DMS53 (cell line): Measurements from ENCODE around the gene ATP7A.

Experiments used
- DNase-seq: peaks from one replicate; lab custom pipeline; 2025; lab: John Stamatoyannopoulos, UW

The ATP7A gene

DNA sequence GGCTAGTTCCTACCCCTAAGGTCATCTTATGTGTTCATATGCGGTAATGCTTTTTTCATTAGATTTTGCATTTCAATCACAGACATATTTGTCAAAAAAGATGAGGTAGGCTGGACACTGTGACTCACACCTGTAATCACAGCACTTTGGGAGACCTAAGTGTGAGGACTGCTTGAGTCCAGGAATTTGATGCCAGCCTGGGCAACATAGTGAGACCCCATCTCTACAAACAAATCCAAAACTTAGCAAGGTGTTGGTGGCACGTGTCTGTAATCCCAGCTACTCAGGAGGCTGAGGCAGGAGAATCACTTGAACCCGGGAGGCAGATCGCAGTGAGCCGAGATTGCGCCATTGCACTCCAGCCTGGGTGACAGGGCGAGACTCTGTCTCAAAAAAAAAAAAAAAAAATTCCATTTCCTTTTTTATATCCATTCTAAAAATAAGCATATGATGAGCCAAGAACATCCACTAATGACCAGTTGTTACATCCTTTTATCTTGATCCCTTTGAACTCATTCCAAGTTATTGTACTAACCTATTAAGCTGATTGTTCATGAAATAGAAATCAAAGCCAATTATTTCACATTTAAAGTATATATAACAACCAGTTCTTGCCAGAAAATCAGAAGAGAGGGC, 35.5 kb downstream of the ATP7A start:
- DNase-seq = no peak

DNA sequence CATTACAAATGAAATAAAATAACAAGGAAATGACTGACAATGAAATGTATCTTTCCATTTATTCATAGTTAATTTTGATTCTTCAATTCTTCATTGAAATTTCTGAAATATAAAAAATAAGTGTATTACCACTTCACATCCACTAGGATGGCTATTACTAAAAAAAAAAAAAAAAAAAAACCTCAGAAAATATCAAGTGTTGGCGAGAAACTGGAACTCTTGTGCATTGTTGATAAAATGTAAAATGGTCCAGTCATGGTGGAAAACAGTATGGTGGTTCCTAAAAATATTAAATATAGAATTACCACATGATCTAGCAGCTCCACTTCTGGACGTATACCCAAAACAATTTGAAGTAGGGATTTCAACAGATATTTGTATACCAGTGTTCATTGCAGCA, 36.1 kb downstream of the ATP7A start:
- DNase-seq = no peak

DNA sequence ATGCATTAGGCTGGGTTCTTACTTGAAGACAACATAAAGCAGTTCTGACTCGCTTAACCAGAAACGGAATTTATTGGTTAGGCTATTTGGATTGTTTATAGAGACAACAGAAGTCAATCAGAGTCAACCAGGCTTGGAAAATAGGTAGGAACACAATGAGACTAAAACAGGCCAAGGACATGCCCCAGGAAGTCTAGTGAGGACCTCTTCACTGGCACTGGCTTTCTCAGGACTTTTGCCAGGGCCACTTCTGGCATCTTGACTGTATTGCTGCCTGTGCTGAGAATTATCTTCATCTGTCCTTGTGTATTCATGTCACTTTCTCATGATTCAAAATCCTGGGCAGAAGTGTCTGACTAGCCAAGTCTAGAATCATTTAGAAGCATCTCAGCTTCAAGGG, 39.3 kb downstream of the ATP7A start:
- no peak for DNase-seq

DNA sequence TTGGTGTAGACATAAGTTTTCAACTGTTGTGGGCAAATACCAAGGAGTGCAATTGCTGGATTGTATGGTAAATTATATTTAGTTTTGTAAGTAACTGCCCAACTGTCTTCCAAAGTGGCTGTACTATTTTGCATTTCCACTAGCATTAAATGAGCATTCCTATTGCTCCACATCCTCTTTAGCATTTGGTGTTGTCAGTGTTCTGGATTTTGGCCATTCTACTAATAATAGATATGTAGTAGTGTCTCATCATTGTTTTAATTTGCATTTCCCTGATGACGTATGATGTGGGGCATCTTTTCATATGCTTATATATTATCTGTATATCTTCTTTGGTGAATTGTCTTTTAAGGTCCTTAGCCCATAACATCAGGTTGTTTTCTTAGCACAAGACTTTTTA, 41.7 kb downstream of the ATP7A start:
- DNase-seq = no peak

DNA sequence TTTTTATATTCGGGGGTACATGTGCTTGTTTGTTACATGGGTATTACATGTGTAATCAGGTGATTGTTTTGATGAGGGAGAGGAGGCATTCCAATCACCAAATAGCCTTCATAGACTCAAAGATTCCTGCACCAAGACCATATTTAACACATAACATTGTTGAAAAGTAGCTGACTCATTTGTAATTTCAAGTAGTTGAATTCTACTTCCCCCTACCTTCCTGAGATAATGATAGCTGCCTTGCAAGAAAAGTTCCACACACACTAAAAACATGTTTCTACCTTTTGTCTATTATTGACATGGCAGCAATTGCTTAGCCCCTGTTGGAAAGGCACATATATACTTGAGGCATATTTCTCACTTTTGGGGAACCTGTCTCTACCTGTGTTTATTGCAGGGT, 42.8 kb downstream of the ATP7A start:
- no peak for DNase-seq

DNA sequence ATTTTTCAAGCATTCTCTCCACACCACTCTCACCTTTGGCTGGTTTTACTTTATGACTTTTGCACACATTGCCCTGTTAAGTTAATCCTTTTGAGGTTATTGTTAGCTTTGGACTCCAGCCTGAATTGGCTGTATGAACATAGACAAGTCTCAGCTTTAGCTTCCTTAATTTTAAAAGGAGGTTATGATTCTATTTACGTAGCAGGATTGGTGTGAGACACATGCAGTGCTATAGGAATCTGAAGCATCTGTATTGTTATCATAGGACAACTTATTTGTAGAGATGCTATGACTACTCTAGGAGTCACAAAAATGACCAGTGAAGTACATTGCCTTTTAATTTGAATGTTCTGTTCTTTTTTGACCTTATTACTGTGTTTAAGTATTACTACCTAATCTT, 43.2 kb downstream of the ATP7A start:
- no peak for DNase-seq

DNA sequence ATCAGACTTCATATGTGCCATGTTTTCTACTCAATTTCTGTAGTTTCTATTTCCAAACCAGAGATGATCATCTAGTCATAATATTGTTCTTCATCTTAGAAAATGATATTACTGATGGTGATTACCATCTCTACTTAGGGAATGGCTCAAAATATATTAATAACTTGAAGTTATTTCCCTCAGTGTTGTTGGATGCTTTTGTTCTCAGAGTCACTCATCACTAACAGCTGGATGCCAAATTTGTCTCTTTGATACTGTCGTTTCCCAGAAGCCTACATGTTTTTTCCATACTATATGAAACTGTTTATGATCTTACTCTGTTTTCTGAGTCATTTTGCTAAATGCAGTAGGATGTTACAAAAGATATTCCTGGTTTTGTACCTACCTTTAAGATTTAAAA, 50.1 kb downstream of the ATP7A start:
- DNase-seq = no peak

DNA sequence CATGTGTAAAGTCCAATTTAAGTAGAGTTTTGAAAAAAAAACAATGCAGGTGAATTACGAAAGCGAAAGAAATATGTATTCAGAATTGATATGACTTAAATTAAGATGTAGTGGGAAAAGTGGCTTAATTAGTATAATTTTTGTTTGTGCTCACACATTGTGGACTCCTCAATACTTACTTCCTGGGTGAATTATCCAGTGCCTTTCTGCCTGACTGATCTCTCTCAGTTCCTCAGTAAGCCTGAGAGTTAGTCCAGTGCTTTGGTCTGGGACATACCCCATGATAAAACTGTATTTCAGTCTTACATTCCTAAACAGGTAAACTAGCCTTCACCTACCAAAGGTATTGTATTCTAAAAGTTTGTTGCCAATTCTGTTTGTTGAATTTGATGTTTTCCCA, 50.6 kb downstream of the ATP7A start:
- DNase-seq = no peak

DNA sequence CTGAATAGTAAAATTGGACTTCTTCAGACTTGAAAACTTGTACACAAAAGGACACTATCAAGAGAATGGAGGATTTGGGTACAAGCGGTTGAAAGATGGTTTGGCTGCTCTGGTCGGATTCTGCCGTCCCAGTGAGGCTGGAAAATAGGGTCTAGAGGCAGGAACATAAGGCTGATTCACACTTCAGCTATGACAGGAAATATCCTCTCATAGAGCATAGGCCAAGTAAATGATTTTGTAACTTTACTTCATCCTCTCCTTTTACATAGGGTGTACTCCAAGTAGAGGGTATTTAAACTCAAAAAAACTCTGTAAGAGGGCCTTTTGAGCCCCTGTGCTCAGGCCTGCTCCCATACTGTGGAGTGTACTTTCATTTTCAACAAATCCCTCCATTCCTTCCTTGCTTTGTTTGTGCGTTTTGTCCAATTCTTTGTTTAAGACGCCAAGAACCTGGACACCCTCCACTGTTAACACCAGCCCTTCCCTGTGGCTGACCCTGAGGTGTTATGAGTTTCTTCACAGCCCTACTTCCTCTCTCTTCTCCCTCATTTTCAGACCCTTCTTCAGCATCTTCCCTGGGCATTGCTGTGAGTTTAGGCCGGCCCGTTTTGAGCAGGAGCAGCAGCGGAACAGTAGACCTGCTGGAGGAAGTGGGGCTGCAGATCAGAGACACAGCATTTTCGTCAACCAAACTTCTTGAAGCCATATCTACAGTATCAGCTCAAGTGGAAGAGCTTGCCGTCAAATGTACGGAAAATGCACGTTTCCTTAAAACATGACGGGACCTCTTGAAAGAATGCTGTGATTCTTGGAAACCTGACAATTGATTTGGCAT, 51.8 kb downstream of the ATP7A start:
- DNase-seq = no peak

DNA sequence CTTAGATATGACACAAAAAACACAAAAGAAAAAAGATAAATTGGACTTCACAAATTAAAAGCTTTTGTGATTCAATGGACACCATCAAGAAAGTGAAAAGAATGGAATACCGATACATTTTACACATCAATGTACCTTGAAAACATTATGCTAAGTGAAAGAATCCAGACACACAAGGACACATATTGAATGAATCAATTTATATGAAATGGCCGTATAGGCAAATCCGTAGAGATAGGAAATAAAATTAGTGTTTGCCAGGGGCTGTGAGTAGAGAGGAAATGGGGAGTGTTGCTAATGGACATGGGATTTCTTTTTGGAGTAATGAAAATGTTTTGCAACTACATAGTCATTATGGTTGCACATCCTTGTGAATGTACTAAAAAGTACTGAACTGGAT, 55.9 kb downstream of the ATP7A start:
- no peak for DNase-seq

DNA sequence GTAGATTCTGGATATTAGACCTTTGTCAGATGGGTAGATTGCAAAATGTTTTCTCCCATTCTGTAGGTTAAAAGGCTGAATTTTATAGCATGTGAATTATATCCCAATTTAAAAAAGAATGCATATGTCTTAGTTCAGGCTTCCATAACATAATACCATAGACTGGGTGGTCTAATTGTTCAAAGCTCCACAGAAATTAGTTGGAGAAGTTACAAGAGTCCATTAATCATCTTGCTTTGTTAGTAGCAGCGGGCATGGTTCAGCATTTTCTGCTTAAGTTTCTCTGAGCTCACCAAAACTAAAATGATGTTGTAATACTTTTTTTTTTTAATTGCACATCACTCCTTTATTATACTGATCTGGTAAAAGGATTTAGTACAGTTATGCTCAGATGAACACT, 57.1 kb downstream of the ATP7A start:
- DNase-seq = no peak

DNA sequence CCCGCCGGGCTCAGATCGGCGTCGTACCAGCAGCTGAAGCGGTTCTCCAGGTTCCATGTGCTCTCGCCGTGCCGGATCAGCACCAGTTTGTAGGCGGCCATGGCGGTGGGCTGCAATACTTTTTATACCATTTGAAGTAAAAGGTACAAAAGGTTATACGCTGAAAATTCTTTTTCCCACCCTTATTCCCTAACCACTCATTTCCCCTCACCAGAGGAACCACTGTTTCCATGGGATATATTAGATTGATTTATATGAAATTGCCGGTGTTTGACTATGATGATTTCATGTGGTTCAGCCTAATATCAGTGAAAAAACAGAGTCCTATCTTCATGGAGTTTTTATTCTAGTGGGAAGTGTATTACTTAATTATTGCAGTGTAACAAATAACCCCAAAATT, 59.0 kb downstream of the ATP7A start, which contains the start of gene PGAM4:
TSS of gene PGAM4 (minus strand) at position 101 of the 400 bp plus-strand sequence. CDS start at position 101, 0 bp downstream.
- no peak for DNase-seq

DNA sequence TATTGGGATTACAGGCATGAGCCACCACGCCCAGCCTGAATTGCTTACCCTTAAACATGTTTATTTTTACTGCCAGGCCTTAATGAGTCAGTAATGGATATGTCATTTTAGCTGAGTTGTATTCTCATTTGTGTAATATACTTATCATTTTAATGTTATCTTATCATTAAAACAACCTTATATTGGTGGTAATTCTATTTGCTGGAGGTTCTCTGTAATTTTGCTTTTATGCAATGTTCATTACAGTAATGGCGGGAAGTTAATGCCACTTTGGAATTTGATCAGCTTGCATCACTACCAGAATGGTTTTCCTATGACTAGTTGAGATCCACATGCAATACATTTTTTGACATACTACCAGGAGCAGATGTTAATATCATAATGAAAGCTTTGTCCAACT, 65.3 kb downstream of the ATP7A start:
- DNase-seq = no peak

DNA sequence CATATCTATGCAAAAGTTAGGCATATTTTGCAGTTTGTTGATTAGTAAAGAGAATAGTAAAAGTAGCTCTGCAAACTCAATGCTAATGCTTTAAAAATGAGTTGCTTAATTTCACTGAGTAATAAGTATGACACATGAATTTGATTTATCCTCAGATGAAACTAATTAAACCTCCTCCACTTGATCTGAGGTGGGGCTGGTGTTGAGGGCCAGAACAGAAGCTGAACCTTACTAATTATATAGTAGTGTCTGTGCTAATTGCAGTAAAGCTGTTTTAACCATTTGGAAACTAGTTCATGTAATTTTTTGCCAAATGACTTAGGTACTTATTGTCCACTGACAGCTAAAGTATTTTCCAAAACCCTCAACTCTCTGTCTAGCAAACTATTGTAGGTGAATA, 66.6 kb downstream of the ATP7A start:
- DNase-seq = no peak

DNA sequence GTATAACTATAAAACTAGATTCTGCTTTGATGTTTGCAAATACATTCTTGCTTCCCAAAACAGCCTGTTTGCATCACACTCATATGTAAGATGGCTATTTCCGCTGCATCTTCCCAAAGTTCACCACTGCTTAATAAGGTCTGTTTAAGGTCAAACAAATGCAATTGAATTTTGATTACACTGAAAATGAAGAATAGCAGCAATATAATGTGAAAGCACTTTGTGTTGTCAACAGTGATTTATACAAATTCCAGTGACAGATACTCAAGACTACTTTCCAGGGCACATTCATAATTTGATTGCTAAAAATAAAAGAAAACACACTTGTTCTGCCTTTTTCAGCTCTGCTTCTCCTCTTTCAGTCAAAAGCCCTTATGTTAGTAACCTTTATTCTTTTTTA, 67.0 kb downstream of the ATP7A start:
- DNase-seq = no peak

DNA sequence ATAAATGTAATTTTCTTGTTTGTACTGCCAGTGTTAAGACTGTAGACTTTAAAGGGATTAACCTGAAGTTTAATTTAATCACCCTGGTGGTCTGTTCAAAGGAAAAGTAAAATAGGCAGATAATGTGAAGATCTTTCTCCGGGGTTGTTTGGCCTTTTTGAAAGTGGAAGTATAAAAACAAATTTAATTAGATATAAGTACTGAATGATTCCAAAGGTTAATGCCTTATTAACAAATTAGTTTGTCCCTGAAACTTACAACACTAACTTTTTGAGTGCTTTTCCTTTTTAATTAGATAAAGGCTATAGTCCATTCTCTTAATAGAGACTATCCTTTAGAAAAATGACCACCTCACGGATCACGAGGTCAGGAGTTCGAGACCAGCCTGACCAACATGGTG, 69.4 kb downstream of the ATP7A start:
- no peak for DNase-seq

DNA sequence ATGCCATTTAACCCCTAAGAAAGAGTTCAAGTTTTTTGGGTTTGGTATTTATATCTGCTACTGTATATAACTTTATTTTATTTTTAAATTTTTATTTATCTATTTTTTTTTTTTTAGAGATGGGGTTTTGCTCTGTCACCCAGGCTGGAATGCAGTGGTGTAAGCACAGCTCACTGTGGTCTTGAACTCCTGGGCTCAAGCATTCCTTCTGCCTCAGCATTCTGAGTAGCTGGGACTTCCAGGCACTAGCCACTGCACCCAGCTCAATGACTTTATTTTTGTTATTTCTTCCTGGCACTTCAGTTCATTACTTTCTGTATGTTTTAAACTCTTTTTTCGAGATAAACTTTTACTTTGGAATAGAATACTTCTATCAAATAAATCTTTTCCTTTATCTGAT, 101.4 kb downstream of the ATP7A start:
- no peak for DNase-seq

DNA sequence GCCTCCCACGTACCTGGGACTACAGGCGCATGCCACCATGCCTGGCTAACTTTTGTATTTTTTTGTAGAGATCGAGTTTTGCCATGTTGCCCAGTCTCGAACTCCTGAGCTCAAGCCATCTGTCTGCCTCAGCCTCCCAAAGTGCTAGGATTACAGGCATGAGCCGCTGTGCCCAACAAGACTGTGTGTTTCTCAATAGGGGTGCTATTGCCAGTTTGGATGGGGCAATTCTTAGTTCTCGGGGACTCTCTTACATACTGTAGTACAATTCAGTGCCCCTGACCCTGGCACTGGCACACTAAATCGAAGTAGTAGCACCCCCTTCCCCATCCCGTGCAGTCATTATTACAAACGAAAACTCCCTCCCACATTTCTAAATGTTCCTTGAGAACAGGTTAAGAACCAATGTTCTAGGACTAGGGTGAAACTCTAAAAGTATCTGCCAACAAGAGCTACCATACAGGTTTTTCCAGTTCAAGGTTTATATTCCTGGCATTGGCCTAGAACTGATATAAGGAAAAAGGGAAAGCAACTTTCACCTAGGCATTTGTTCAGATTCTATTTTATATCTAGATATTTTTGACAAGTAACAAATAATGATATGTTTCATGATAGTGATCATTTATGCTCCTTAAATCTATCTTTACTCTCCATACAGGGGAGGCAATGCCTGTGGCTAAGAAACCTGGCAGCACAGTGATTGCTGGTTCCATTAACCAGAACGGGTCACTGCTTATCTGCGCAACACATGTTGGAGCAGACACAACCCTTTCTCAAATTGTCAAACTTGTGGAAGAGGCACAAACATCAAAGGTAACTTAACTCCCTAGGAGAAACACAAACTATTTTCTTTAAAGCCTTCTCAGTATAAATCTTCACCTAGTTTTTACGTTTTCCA, 109.3 kb downstream of the ATP7A start:
- DNase-seq = peak; percentile 55

DNA sequence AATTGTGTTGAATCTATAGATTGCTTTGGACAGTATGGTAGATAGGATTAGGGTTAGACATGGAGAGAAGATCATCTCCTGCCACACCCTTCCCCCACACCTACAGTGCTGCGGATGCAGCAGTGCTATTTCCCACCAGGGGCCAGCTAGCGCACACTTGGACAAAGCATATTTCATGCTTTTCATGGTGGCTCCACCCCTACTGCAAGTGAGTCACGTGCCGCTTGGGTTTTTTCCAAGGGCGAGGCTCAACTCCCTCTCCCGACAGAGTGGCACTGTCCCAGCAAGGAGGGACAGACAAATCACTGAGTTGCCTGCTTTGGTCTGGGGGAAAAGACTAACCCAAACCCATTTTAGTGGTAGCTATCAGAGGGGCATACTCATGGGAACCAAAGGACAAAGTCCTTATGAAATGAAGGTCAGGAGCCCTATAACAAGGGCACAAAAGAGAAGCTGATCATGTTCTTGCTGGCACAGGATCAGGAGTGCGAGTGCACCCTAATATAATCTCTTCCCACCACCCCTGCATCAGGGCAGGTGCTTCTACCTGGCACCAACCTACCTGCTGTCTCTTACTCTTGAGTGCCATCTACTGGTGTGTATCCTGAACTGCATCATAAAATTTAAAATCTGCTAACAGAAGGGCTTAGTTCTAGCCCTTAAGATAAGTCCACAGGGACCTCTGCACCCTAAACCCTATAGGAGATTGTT, 114.0 kb downstream of the ATP7A start:
- DNase-seq = peak; percentile 70

DNA sequence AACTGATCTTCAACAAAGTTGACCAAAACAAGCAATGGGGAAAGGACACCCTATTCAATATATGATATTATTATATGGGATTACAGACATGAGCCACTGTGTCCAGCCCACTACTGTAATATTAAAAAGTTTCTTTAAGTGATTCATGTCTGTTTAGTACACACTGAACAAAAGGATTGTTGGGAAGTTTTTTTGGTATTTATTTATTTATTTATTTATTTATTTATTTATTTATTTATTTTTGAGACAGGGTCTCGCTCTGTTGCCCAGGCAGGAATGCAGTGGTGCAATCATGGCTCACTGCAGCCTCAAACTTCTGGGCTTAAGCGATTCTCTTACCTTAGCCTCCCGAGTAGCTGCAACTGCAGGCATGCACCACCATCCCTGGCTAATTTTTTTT, 117.3 kb downstream of the ATP7A start:
- no peak for DNase-seq

DNA sequence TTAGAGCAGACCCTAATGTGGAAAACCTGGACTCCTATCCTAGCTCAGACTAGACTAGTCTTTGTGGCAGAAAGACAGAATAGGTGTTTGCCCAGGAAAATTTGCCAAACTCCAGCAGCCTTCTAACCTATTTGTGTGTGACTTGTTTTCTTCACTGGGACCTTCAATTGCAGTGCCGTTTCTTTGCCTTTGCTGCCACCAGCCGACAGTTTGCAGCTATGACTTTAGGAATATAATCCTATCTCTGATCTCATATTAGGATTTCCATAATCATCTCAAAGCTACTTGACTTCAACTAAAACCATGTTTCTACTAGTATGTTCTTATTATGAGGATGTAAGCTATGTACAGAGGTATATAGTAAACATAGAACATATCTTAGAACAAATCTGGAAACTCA, 119.2 kb downstream of the ATP7A start:
- peak; percentile 59 for DNase-seq

DNA sequence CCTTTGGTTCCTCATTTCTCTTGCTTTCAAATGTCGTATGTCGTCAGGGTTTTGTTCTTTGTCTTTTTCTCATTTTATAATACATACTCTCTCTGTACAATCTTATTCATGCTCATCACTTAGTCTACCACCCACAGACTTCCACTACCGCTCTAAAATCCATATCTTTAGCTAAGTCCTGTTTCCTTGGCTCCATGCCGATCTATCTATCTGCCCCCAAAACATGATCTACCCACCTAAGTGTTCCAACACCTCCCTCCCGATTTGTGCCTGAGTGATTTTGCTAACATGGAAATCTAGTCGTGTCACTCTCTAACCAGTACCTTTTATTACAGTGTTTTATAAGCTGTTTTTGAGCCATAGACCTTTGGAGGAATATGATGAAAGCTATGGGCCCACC, 124.6 kb downstream of the ATP7A start:
- no peak for DNase-seq
